ENCODE measurements around the gene BCAP29. TPM values are rescaled to one million over a fixed set of nuclear protein-coding genes. Genes with fewer than 3 reads are reported as not detected.

The BCAP29 gene
- total RNA-seq, 4 donors from 2014 or later = 95.8 to 154 (median 121) TPM

GRCh38 chr7:107643938-107644308 lies 63.9 kb downstream of the BCAP29 start:
- TF ChIP-seq CTCF (IDR thresholded peaks at IDR 0.05) = no peak
- no peak for DNase-seq (ENCODE audit: low spot score)
- ATAC-seq (ENCODE audit: low FRiP score) = no peak

- peak; percentile 83 for ATAC-seq (ENCODE audit: low FRiP score)
- TF ChIP-seq CTCF (IDR thresholded peaks at IDR 0.05) = no peak
- DNase-seq (ENCODE audit: low spot score) = no peak
Observed at GRCh38 chr7:107644309-107644974, 64.4 kb downstream of the BCAP29 start.

- ATAC-seq (ENCODE audit: low FRiP score) (no peak), DNase-seq (ENCODE audit: low spot score) (no peak)
- no peak for TF ChIP-seq CTCF (IDR thresholded peaks at IDR 0.05)
Observed at GRCh38 chr7:107652642-107653041, 72.6 kb downstream of the BCAP29 start.

GRCh38 chr7:107658467-107658866 lies 78.4 kb downstream of the BCAP29 start:
- no peak for TF ChIP-seq CTCF (IDR thresholded peaks at IDR 0.05)
- ATAC-seq (ENCODE audit: low FRiP score) (no peak), DNase-seq (ENCODE audit: low spot score) (no peak)

GRCh38 chr7:107659666-107660065 lies 79.6 kb downstream of the BCAP29 start:
- ATAC-seq (ENCODE audit: low FRiP score) (peak; percentile 37), DNase-seq (ENCODE audit: low spot score) (no peak)
- no peak for TF ChIP-seq CTCF (IDR thresholded peaks at IDR 0.05)

- peak; percentile 21 for ATAC-seq (ENCODE audit: low FRiP score)
- TF ChIP-seq CTCF (IDR thresholded peaks at IDR 0.05) = no peak
- no peak for DNase-seq (ENCODE audit: low spot score)
Observed at GRCh38 chr7:107660381-107661080, 80.5 kb downstream of the BCAP29 start, which contains the start of gene SLC26A4. Gene SLC26A4 (plus strand): TSS chr7:107660828. CDS start chr7:107661642, 814 bp downstream.

Data from omental fat pad (tissue), 4 donors.